NCI-H774 (cell line): ENCODE measurements around the gene KRTAP5-4.

Source experiments
- DNase-seq: peaks from one replicate; lab custom pipeline; 2025; lab: John Stamatoyannopoulos, UW

The KRTAP5-4 gene

DNA sequence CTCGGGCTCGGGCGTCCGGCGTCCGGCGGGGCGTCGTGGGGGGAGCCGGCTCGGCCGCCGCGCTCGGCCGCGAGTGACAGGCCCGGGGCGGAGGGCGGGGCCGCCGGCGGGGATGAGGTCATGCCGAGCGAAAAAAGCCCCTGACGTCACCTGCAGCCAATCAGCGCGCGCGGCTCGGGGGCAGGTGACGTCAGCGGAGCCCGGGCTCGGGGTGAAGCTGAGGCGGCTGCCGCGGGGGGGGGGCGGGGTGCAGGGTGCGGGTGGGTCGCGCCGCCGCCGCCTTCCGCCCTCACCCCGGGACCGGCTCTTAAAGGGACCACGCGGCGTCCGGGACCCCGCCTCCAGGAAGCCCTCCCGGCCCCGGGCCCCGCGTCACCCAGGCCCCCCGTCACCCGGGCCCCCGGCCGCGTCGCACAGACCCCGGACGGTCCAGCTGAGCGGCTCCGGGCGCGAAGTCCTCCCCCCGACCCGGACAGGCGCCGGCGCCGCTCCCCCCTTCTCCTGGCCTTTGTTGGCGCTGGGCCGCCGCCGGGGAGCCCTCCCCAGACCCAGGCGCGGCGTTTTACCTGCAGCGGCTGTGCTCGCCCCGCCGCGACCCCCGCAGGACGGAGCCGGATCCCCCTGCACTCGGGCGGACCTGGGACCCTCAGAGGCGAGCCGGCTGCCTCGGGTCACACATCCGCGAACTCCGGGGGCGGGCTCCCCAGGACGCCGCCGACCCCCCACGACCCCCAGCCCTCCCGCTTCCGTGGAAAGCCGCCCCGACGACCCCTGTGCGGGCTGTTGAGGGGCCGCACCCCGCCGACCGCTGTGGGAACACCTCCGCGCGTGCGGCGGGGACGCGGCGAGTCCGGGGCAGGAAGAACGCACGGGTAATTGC lies 49.5 kb downstream of the KRTAP5-4 start, which contains the start of gene DUSP8:
DUSP8 (minus strand) TSS at position 75 of the 880 bp plus-strand sequence. CDS start 6,445 bp downstream, outside the sequence.
- peak; percentile 87 for DNase-seq

DNA sequence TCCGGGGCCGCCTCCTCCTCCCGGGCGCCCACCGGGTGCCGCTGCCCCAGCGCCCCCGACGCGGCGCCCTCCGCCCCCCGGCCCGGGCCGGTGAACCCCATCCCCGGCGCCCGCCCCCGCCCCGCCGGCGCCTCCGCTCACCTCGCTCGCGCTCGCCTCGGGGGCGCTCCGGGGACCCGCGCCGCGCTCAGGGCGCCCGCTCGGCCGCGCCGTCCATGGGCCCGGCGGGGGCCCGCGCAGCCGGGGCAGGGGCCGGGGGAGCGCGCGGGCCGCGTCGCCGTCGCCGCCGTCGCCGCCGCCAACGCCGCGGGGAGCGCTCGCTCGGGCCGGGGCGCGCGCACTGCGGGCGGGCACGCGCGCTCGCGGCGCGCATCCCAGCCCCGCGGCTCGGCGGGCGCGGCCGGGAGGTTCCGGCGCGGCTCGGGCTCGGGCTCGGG lies 50.2 kb downstream of the KRTAP5-4 start:
- no peak for DNase-seq
